COR-L47 (cell line): ENCODE results near the gene HOMER3.
"Not testable (repeated sequence)": the region's sequence is repeated elsewhere in the genome, so short reads cannot be mapped to it uniquely, and the experiment has no call there.

Experiments
- DNase-seq: peaks from one replicate; lab custom pipeline; 2025; lab: John Stamatoyannopoulos, UW

Gene HOMER3

DNA sequence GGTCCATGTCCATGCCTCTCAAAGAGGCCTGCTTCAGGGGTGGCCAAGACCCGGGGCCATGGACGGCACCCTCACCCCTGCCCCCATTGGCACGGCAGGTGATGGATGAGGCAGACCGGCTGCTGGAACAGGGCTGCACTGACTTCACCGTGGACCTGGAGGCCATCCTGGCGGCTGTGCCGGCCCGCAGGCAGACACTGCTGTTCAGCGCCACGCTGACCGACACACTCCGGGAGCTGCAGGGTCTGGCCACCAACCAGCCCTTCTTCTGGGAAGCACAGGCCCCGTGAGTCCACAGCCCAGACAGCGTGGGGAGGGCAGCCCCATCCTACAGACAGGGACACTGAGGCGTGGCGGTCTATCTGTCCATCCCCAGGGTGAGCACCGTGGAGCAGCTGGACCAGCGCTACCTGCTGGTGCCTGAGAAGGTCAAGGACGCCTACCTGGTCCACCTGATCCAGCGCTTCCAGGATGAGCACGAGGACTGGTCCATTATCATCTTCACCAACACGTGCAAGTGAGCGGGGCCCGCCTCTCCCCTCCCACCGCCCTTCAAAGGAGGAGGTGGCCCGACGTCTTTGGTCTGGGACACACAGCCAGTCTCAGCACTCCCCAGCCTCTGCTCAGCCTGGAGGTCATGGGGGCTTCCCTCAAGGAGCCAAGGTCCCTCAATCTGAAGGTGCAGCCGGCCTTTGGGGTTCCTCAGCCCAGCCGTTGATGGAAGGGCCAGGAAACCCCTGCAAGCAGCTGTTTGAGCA is 18.6 kb downstream of the HOMER3 start:
- DNase-seq, result no peak

DNA sequence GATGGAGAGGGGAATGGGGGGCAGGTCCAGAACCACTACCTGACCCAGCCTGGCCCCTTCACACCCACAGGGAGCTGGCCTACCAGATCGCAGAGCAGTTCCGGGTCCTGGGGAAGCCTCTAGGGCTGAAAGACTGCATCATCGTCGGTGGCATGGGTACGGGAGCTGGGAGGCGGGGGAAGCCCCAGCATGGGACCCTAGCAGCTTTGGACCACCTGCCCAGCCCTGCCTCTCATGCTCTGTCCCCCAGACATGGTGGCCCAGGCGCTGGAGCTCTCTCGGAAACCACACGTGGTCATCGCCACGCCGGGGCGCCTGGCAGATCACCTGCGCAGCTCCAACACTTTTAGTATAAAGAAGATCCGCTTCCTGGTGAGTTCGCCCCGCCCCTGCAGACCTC is 19.4 kb downstream of the HOMER3 start:
- DNase-seq, result no peak

DNA sequence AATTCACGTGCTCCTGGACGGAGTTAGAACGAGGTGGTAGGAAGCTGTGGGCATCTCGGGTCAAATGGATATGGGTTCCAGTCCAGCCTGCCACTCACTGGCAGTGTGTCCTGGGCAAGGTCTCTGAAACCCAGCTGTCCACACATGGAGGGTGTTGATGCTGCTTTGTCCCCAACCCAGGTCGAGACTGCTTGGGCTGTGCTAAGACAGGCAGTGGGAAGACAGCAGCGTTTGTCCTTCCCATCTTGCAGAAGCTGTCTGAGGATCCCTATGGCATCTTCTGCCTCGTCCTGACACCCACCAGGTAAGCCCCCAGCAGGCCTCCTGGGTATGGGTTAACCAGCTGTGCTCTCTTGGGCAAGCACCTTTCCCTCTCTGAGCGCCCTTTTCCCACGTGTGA is 20.6 kb downstream of the HOMER3 start:
- no peak for DNase-seq

DNA sequence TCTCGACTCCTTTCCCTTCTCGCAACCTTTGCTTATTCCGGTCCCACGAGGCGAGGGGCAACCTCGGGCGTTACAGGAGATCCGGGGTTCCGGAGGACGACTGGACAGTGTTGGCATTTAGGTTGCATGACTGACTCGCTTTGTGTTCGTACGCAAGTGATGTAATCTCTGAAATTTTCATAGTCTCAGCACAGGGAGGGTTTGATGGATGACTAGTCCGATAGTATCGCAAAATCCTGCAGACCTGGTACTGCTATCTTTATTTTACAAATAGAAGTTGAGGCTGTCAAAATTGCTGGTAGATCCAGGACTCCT is 21.2 kb downstream of the HOMER3 start:
- no peak for DNase-seq

DNA sequence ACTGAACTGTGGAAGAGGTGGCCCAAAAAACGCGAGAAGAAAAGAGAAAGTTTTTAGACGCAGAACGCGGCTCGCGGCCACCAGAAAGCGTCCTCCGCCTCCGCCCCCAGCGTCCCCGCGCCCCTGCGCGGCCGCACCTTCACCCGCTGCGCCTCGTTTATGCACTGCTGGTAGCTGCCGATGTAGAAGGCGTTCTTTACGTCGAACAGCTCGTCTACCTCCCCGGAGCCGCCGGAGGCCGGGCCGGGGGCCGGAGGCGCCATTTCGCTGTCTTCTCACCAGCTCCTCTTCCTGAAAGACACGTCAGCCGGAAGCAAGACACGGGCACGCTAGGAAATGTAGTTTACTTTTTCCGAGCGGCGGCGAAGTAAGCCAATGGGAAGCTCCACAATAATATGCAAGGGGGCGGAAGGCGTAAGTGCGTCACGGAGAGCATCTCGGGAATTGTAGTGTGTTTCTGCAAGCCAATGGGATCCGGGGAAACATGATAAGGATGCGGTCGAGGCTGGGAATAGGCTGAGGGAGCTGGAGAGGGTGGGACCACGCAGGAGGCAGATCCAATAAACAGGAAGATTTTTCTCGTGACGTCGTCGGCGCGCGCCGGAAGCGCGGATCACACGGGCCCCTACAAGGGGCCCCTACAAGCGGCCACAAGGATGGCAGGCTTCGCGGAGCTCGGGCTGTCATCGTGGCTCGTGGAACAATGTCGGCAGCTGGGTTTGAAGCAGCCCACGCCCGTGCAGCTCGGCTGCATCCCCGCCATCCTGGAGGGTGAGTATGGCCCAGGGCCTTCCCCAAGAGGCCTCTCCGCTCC is 21.7 kb downstream of the HOMER3 start, which contains the start of the genes COPE and DDX49:
Gene COPE (minus strand): TSS at position 302 of the 814 bp plus-strand sequence. CDS start 39 bp downstream, at position 263.
Gene DDX49 (plus strand): TSS at position 630 of the 814 bp plus-strand sequence. CDS start 27 bp downstream, at position 657.
- DNase-seq, result peak; percentile 97

DNA sequence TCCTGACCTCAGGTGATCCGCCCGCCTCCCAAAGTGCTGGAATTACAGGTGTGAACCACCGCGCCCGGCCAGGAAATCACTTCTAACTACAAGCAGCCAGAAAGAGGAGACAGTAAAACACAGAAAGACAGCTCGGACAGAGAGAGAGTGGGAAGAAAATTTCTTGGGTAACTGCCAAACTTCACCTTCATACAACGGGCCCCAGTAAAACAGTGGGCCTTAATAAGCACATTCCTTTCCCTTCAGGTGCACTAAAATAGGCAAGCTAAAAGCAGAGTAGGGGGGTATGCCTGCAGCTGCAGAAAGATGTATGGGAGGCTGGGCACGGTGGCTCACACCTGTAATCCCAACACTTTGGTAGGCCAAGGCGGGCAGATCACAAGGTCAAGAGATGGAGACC is 23.4 kb downstream of the HOMER3 start:
- DNase-seq, result not testable (repeated sequence)

DNA sequence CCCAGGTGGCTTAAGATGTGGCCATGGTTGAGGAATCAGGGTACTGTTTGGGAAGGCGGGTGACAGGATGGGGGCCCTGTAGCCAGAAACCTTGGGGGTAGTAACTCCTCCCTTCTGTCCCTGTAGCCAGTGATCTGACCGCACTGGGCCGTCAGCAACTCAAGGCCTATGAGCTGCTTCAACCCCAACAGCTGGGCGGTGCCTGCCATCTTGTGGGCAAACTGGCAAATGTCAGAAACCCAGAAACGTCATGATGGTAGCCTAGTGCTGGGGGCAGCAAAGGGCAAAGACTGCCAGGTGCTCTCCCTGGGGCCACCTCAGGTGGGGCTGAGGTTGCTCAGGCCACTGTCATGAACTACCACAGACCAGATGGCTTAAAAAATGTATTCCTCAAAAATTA is 25.4 kb downstream of the HOMER3 start:
- peak; percentile 40 for DNase-seq

DNA sequence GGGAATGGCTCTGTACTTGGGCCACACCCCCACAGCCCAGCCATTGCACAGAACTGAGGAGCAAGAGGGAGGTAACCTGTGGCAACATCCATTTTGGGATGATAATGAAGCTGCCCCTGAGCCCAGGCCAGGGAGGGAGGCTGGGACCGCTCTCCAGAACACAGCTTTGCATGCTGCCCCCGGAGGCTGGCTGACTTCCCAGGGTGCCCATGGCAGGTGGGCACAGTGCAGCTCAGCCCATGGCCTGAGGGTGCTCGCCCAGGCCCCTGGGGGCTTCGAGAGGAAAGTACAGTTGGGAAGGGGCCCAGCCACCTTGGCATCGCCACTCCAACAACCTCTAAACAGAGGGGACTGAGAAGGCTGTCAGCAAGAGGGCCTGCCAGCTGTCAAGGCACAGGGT is 27.6 kb downstream of the HOMER3 start:
- no peak for DNase-seq

DNA sequence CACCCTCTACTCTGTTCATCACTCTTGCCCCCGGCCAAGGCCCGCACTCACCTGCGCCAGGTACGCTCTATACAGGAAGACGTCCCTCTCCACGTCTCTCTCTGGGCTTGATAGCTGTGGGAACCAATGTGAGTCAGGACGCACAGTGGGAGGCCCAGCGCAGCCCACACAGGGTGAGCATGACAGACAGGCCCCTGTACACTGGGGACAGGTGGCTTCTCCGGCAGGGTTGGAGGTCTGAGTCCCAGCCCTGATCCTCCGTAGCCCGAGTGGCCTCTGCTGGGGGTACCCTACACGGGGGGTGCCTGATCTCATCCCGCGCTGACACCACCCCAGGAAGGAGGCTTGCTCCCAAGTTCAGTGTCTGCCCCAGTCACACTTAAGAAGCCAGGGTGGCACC is 28.1 kb downstream of the HOMER3 start:
- no peak for DNase-seq

DNA sequence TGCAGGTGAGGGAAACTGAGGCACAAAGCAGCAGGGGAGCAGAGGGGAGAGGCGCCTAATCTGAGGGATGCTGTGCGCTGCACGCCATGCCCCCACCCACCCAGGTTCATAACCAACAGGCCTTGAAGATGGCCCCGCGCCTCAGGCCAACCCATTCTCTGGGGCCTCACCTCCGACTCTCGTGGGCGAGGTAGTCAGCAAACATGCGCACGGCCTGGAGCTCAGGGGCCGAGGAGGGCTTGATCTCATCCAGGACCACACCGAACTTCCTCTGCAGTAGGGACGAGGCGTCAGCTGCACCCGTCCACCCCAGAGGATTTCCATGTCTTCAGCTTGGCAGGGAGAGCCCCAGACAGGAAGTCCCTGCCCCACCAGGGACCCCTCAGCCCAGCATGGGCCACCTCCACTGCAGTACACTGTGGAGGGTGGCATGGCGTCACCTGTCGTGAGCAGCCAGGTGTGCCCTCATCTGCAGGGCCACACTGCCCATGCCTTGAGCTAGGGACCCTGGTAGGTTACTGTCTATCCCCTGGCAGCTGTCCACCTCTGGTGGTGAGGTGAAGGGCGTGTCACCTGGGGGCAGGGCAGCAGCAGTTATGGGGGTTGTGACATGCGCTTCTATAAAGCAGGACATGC is 30.1 kb downstream of the HOMER3 start:
- DNase-seq, result no peak

DNA sequence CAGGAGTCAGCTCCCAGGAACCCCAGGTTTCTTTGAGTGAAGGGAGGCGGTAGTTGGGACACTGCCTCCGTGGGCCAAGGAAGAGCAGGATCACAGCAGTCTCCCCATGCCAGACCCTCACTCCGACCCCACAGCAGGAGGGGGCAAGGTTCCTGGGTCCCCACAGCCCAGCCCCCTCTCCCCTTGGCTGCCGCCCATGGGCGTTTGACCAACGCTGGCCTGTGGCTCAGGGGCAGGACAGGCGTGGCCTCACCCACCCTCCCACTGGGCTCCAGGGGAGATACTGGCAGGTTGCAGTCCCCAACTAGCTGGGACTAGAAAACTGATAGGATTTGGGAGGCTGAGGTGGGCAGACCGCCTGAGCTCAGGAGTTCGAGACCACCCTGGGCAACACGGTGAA is 31.0 kb downstream of the HOMER3 start:
- no peak for DNase-seq

DNA sequence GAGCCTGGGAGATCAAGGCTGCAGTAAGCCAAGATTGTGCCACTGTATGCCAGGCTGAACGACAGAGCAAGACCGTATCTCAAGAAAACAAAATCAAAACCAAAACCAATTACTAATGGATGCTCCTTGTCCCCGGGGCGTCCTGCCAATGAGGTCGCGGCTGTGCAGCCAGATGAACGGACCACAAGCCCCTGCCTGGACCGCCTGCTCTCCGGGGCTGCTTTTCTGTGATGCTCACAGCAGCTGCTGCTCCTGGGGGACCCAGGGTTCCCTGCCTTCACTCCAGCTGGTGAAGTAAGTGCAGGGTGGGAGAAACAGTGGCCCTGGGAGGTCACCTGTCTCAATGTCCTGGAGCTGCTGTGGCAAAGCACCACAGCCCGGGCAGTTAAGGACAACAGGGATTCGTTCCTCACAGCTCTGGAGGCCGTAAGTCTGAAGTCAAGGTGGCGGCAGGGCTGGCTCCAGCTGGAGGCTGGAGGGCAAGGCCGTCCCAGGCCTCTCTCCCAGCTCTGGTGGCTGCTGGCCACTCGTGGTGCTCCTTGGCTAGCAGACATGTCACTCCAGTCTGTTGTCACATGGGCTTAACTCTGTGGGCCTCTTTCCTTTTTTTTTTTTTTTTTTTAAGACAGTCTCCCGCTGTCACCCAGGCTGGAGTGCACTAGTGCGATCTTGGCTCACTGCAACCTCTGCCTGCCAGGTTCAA is 31.9 kb downstream of the HOMER3 start:
- DNase-seq, result no peak

DNA sequence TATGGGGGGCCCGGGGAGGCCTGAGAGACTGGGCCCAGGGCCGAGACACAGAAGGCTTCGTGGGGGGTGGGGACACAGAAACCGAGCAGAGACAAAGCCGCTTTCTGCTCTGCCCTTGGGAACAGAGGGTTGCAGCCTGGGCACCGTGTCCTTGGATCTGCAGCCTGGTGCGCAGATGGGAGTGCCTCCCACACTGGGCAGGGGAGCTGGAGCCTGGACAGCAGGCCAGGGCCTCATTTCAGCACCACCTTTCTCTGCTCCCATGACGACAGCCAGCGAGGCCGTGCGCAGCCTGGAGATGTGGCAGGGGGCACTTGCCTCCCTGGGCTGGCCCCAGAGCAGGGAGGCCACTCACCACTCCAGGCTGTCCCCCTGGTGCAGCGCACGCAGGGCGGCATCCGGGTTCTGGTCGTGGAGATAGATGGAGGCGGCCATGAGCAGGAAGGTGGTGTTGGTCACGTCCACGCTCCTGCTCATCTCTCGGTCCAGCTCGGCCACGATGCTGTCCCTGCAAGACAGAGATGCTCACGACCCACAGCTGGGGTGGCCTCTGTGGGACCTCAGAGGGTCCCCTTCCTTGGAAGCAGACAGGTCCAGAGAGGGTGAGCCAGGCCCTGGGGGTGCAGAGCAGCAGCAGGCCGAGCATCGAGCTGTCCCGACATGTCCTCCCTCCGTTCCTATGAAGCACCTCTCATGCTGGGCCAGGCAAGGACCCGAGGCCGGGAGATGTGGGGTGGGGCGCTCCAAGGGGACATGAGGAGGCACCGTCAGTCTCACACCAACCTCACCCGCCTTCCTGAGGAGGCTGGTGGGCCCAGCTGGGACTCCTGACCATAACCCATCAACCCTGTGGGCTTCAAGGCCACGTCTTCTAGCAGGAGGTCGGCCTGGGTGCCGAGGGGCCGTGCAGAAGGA is 34.2 kb downstream of the HOMER3 start:
- no peak for DNase-seq

DNA sequence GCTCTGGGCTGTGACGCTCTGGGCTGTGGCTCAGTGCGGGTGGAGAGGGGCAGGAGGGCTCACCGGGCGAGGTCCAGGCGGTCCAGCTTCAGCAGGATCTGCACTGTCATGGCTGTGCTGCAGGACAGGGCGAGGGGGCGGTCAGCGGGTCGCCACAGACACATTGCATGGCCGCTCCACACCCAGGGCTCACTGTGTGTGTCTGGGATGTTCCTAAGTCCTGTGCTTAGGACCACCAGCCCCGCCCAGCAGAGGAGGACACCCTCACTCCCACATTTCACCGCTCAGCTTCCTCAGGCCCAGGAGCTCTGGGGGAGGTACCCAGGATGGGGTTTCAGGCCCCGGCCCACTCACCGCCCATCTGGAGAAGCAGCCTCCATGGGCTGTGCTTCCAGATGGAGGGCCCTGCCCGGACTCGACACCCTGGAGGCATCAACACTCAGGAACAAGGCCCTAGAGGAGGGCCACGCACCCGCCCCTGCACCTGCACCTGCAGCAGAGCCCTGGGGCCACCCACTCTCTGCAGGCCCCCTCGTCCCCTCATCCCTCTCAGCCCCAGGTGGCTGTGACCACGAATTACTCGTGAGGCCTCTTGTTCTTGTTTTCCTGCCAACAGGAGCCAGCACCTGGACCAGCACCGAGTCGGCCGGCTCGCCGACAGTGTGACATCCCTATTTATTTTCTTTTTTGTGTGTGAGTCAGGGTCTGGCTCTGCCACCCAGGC is 35.3 kb downstream of the HOMER3 start:
- DNase-seq, result no peak

DNA sequence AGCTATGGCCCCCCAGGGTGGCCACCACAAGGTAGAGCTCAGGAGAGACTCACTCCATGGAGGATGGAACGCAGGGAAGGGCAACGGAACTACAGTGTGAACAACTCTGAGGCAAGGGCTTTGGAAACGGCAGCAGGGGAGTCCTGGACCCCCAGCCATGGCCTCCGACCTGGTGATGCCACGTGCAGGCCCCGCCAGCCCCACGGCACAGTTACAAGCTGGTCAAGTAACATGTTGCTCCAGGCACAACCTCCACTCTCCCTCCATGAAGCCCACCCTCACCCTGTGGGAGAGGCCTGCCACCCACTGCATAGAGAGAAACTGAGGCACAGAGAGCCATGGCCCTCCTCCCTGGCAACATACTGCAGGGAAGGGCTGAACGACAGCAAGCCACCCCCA is 36.0 kb downstream of the HOMER3 start:
- no peak for DNase-seq

DNA sequence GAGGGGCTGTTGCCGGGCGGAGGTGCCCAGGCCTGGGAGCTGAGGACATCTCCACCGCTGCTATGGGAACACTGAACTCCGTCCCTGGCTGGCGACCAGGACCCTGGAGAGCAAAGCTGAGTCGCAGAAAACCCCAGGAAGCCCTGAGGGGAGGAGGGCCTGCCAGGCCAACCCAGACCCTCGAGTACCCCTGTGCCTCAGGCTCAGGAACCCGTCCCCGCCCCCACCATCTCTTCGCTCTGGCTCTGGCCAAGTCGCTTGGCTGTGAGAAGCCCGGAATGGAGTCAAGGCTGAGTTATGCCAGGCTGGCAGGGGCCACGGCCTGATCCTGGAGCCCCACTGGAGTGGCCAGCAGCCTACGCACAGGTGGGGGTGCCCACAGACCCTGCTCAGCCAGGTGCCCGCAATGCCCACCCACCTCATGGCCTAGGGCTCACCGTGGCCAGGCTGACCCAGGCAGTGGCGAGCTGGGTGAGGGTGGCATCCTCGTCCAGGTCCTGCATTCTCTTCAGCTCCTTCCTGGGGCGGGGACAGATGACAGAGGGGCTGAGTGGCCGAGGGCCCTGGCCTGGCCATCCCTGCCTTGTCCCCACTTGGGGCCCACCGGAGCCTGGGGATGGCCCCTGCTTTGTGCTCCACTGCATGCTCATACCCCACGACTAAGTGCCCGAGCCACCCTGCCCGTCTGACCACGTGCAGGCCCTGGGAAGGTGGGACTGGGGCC is 36.5 kb downstream of the HOMER3 start:
- no peak for DNase-seq

DNA sequence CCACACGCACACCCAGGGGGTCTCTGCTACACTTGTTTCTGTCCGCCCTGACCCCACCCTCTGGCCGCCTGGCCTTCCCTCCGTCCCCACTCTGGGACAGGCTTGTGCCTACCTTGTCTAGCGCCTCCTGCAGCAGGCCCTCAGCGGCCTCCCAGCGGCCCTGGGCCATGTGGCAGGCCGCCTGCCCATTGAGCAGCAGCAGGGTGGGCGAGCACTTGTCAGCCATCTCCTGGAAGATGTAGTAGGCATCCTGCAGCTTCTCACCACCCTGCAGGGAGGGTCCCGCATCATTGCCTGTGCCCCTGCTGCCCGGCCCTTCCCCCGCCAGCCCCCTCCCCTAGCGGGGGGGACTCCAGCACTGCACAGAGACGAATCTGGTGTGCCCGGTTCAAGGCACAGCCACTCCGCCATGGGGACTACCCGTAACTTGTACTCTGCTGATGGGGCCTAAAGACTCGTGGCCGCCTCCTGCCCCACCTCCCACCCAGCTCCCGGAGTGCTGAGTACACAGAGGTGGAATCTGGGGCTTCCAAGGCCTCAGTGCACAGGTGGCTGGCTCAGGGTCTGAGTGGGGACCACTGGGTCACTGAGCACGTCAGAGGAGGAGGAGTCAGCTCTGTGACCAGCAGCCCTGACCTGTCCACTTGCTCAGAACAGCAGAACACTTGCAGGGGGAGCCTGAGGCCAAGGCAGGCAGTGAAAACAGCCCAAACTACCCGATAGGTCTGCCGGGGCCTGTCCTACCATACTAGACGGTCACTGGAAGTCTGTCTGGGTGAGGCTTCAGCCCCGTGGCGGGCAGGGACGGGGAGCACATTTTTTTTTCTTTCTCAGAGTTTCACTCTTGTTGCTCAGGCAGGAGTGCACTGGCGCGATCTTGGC is 37.6 kb downstream of the HOMER3 start:
- DNase-seq, result no peak

DNA sequence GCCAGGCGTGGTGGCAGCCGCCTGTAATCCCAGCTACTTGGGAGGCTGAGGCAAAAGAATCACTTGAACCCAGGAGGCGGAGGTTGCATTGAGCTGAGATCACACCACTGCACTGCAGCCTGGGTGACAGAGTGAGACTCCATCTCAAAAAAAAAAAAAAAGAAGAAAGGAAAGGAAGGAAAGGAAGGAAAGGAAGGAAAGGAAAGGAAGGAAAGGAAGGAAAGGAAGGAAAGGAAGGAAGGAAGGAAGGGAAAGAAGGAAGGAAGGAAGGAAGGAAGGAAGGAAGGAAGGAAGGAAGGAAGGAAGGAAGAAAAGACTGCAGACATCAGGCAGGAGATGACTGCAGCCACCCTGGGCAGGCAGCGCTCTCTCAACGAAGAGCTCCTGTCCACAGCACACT is 38.5 kb downstream of the HOMER3 start:
- not testable (repeated sequence) for DNase-seq

DNA sequence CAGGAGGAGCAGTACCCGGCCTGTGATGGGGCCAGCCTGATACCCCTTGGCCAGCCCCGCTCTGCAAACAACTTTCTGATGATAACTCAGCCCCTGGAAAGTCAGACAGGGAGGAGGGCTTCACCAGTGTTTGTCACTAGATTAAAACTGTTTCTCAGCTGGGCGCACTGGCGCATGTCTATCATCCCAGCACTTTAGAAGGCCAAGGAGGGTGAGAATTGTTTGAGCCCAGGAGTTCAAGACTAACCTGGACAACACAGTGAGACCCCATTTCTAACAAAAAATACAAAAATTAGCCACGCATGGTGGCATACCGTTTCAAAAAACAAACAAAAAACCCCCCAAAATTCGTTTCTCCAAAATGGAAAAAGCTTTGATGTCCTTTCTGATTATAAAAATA is 39.5 kb downstream of the HOMER3 start:
- DNase-seq, result no peak
